Tibial nerve (tissue), 3 donors: ENCODE results near the gene PXDC1.

Experiments used
- CTCF ChIP-seq, 5 experiments: fragments of 200-600 bp in 3 of 5; fragments of 450-650 bp in 2 of 5; sonication (generic) in 3 of 5; IDR thresholded peaks; one replicate each; pipeline ENCODE4 v1.5.1; 2016 to 2019; ENCODE audit warnings: antibody characterized with exemption in 5 of 5, mild to moderate bottlenecking in 3 of 5, moderate library complexity in 2 of 5
- POLR2A ChIP-seq, 2 donors: fragments of 450-650 bp; IDR thresholded peaks; one replicate each; pipeline ENCODE4 v1.6.1; 2017; ENCODE audit warnings: antibody characterized with exemption in 2 of 2, mild to moderate bottlenecking in 2 of 2, moderate library complexity in 2 of 2

- TF ChIP-seq POLR2A (IDR thresholded peaks at IDR 0.05), result no peak
- TF ChIP-seq CTCF (IDR thresholded peaks at IDR 0.05), result no peak
Observed at GRCh38 chr6:3786141-3786540, 34.6 kb upstream of the PXDC1 start.
